IPS-11a (cell line): Measurements from ENCODE around the gene METTL16.

Experiments used
- H3K4me3 ChIP-seq: one replicate; pipeline ENCODE4 v1.5.1; 2013; ENCODE audit warnings: low read depth, low read length, control low read depth

Gene METTL16

DNA sequence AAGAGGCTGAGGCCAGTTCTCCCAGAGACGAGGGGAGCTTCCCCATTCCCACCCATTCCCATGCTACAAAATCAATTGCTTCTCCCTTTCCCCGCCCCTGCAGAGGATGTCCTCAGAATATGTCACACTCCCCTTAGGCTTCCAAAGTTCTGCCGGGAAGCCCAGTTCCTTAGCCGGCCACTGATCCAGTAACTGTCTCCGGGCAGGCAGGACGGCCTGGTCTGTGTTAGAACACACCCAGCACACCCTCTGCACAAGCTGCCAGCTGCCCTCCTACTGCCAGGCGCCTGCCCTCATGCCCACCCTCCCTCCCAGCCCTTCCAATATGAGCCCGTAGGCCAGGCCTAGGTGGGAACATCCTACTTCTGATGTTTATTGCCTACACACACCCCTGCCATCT lies 143.3 kb downstream of the METTL16 start:
- H3K4me3 ChIP-seq = no peak overlapping the region

DNA sequence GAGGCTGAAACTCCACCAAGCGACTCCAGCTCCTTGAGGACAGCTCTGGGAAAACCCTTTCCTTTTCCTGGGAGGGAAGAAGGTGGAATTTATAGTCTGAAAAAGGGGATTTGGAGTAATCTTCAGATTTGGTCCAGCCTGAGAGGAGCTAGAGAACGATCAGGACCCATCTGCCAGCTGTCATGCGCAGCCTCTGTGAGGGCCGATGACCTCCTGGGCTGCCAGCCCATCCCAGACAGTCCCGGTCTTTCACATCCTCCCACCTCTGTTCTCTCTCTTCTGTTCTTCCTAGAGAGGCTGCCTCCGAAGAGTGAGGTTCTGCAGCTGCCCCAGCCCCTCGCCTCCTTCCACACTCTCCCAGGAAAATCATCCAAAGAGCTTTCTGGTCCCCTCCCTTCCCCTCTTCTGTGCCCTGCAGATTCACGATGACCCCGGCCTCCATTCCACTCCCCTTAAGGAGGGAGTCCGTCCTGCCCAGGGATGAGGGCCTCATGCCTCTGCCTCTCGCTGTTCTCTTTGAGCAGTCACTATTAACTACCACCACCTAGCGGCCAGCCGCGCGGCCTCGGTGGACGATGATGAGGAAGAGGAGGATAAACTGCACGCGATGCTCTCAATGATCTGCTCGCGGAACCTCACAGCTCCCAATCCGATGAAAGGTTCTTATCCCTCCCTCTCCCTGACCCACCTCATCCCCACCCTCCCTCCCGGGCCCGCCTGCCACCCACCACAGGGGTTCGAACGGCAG lies 144.8 kb downstream of the METTL16 start:
- H3K4me3 ChIP-seq = no peak overlapping the region
